HepG2 (cell line): ENCODE results near the gene SGTB. TPM values are rescaled to one million over a fixed set of nuclear protein-coding genes. Genes with fewer than 3 reads are reported as not detected.
A peak's percentile ranks its signal among the peaks of the same experiment; 100 is the strongest.

Experiments
- BCL6 ChIP-seq: IDR thresholded peaks from 2 replicates; pipeline ENCODE4 v1.6.1; 2016; ENCODE audit warnings: missing genetic modification reagents, missing compliant biosample characterization
- E2F1 ChIP-seq: sonication (generic); formaldehyde crosslinking; IDR thresholded peaks from 2 replicates; pipeline ENCODE4 v1.5.0; 2020; ENCODE audit warnings: missing genetic modification reagents
- FOSL2 ChIP-seq: sonication (generic); formaldehyde crosslinking; IDR thresholded peaks from 2 replicates; pipeline ENCODE4 v1.4.0; 2020; ENCODE audit warnings: missing genetic modification reagents
- GRHL1 ChIP-seq: sonication (generic); formaldehyde crosslinking; conservative IDR thresholded peaks from 2 replicates; pipeline ENCODE4 v1.8.0; 2022; ENCODE audit warnings: missing genetic modification reagents
- HMG20B ChIP-seq: conservative IDR thresholded peaks from 2 replicates; pipeline ENCODE4 v1.6.1; 2016; ENCODE audit warnings: missing genetic modification reagents, missing compliant biosample characterization
- HOXA3 ChIP-seq: sonication (generic); formaldehyde crosslinking; IDR thresholded peaks from 2 replicates; pipeline ENCODE4 v1.5.0; 2020; ENCODE audit warnings: missing genetic modification reagents
- KDM4B ChIP-seq: sonication (generic); formaldehyde crosslinking; IDR thresholded peaks from 2 replicates; pipeline ENCODE4 v1.4.0; 2020; ENCODE audit warnings: missing genetic modification reagents
- MAFF ChIP-seq: IDR thresholded peaks from 2 replicates; pipeline ENCODE4 v1.6.1; 2011; ENCODE audit warnings: low read depth, low read length, improper control_type of control experiment
- MBNL3 ChIP-seq: fragments of 250-450 bp; sonication (Bioruptor Pico); conservative IDR thresholded peaks from 2 replicates; pipeline ENCODE4 v1.8.0; 2022; ENCODE audit warnings: mild to moderate bottlenecking, inconsistent platforms
- POGZ ChIP-seq: sonication (generic); formaldehyde crosslinking; IDR thresholded peaks from 2 replicates; pipeline ENCODE4 v1.4.0; 2020; ENCODE audit warnings: mild to moderate bottlenecking, missing genetic modification reagents
- RBM39 ChIP-seq: fragments of 200-400 bp; formaldehyde crosslinking; IDR thresholded peaks from one replicate; pipeline ENCODE4 v1.6.1; 2018; ENCODE audit warnings: antibody characterized with exemption, mild to moderate bottlenecking, low read depth, low read length; ENCODE audit not compliant: poor library complexity, severe bottlenecking
- RCOR2 ChIP-seq: IDR thresholded peaks from 2 replicates; pipeline ENCODE4 v1.6.1; 2016; ENCODE audit warnings: missing biosample characterization, missing genetic modification reagents
- SATB2 ChIP-seq: sonication (generic); formaldehyde crosslinking; IDR thresholded peaks from 2 replicates; pipeline ENCODE4 v1.5.0; 2020; ENCODE audit warnings: missing genetic modification reagents
- SIX4 ChIP-seq: sonication (generic); formaldehyde crosslinking; IDR thresholded peaks from 2 replicates; pipeline ENCODE4 v1.4.0; 2020; ENCODE audit warnings: missing genetic modification reagents
- TEAD3 ChIP-seq: optimal IDR thresholded peaks from 2 replicates; pipeline ENCODE3; 2016; ENCODE audit warnings: borderline replicate concordance
- ZBTB34 ChIP-seq: sonication (generic); formaldehyde crosslinking; IDR thresholded peaks from 2 replicates; pipeline ENCODE4 v1.8.0; 2022; ENCODE audit warnings: mild to moderate bottlenecking, missing genetic modification reagents
- ZNF296 ChIP-seq: sonication (generic); formaldehyde crosslinking; conservative IDR thresholded peaks from 2 replicates; pipeline ENCODE4 v1.5.0; 2020; ENCODE audit warnings: mild to moderate bottlenecking, missing genetic modification reagents
- ZNF367 ChIP-seq: sonication (generic); formaldehyde crosslinking; IDR thresholded peaks from 2 replicates; pipeline ENCODE4 v1.4.0; 2020; ENCODE audit warnings: missing genetic modification reagents, borderline replicate concordance
- ZNF446 ChIP-seq: sonication (generic); formaldehyde crosslinking; IDR thresholded peaks from 2 replicates; pipeline ENCODE4 v1.5.0; 2020; ENCODE audit warnings: mild to moderate bottlenecking, missing genetic modification reagents
- ZNF7 ChIP-seq: IDR thresholded peaks from 2 replicates; pipeline ENCODE4 v1.6.1; 2016; ENCODE audit warnings: missing biosample characterization, missing genetic modification reagents
- ZNF740 ChIP-seq: sonication (generic); formaldehyde crosslinking; IDR thresholded peaks from 2 replicates; pipeline ENCODE4 v1.4.0; 2020; ENCODE audit warnings: missing genetic modification reagents
- ZNF891 ChIP-seq: sonication (generic); formaldehyde crosslinking; IDR thresholded peaks from 2 replicates; pipeline ENCODE4 v1.5.0; 2020; ENCODE audit warnings: mild to moderate bottlenecking, missing genetic modification reagents
- polyA plus RNA-seq, 8 experiments: library from polyadenylated mRNA; depleted of rRNA in 3 of 8; stranded (reverse) in 7 of 8; unstranded in 1 of 8; fragments of >200 nt; fragmentation: Illumina TruSeq in 4 of 8; extraction: Trizol in 4 of 8; gene quantifications; 2 replicates each; pipeline versions ENCODE4 v1.2.1 to v1.2.3, GENCODE V29; 2011 to 2016; ENCODE audit warnings: low read depth in 4 of 8, missing spikeins in 1 of 8, mixed read lengths in 1 of 8; ENCODE audit not compliant: insufficient read depth in 1 of 8
- total RNA-seq, 5 experiments: library from RNA; depleted of rRNA; stranded (reverse); fragments of >200 nt; fragmentation: Illumina TruSeq; extraction: Trizol; gene quantifications; 2 replicates each; pipeline ENCODE4 v1.2.3, GENCODE V29; 2016; ENCODE audit warnings: low read depth in 1 of 5
- TF ChIP-seq, protein P1 (sequence below): sonication (generic); formaldehyde crosslinking; IDR thresholded peaks from 2 replicates; pipeline ENCODE4 v1.8.1; 2023; ENCODE audit warnings: mild to moderate bottlenecking, moderate library complexity, missing genetic modification reagents
- TF ChIP-seq, protein P2 (sequence below): sonication (generic); formaldehyde crosslinking; IDR thresholded peaks from 2 replicates; pipeline ENCODE4 v1.8.0; 2022; ENCODE audit warnings: missing genetic modification reagents, low read depth, mild to moderate bottlenecking, borderline replicate concordance
- TF ChIP-seq, protein P3 (sequence below): sonication (generic); formaldehyde crosslinking; IDR thresholded peaks from 2 replicates; pipeline ENCODE4 v1.8.0; 2022; ENCODE audit warnings: mild to moderate bottlenecking, missing genetic modification reagents; ENCODE audit not compliant: insufficient replicate concordance

The SGTB gene
- total and polyA plus RNA-seq, 2 of the 13 experiments (the other 11 are each of a cell fraction or from before 2014, with no cell fraction given) = 5.2 to 11.2 TPM

DNA sequence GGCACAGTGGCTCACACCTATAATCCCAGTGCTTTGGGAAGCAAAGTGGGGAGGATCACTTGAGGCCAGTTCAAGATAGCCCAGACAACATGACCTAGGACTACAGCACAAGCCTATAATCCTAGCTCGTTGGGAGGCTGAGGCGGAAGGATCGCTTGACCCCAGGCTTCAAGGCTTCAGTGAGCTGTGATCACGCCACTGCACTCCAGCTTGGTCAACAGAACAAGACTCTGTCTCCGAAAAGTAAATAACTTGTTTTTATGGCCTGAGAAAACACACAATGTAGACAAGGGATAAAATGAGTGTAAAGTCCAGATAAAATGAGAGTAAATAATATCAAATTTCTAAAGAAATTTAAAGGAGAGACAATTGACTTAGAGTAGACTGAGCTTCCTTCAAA, 70.8 kb downstream of the SGTB start (continued):
- no peak for TF ChIP-seq ZNF740
- no peak for TF ChIP-seq ZNF296 (CRISPR knock-in tag)
- TF ChIP-seq BCL6 = peak; percentile 64
- no peak for TF ChIP-seq ZNF7 (CRISPR knock-in tag)
- TF ChIP-seq MAFF = no peak
- no peak for TF ChIP-seq KDM4B (CRISPR knock-in tag)
- TF ChIP-seq GRHL1 (CRISPR knock-in tag) = no peak
- peak; percentile 91 for TF ChIP-seq POGZ (CRISPR knock-in tag)
- TF ChIP-seq RCOR2 (CRISPR knock-in tag) = 0 out of 2 replicates have a peak, but pooled peaks have one; percentile 48
- TF ChIP-seq, protein P1, sequence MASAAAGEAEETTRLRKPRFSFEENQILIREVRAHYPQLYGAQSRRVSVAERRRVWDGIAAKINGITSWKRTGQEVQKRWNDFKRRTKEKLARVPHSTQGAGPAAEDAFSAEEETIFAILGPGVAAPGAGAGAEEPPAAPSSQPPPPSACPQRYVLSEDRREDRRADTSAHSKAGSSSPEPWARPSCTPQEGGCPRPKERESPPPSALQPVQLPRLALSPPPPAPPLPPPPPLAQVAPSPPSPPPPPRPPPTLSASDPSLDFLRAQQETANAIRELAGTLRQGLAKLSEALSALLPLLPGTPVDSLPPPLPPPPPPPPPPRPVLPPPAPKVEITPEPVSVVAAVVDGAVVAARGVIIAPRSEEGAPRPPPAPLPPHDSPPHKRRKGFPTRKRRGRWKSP (CRISPR knock-in tag) = no peak
- no peak for TF ChIP-seq ZNF891
- TF ChIP-seq, protein P2, sequence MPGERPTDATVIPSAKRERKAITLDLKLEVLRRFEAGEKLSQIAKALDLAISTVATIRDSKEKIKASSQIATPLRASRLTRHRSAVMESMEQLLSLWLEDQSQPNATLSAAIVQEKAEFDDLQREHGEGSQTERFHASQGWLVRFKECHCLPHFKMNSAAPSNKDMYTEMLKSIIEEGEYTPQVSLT (CRISPR knock-in tag) = no peak
- TF ChIP-seq TEAD3 = peak; percentile 11
- no peak for TF ChIP-seq RBM39
- no peak for TF ChIP-seq HMG20B
- no peak for TF ChIP-seq E2F1 (CRISPR knock-in tag)
- TF ChIP-seq FOSL2 = 0 out of 2 replicates have a peak, but pooled peaks have one; percentile 29
- TF ChIP-seq ZNF446 = no peak
- no peak for TF ChIP-seq ZBTB34
- TF ChIP-seq HOXA3 = peak; percentile 21; the same call in 1 of the 2 replicates
- TF ChIP-seq MBNL3 (CRISPR knock-in tag) = no peak
- no peak for TF ChIP-seq SATB2 (CRISPR knock-in tag)
- TF ChIP-seq ZNF367 (CRISPR knock-in tag) = no peak
- TF ChIP-seq SIX4 (CRISPR knock-in tag) = peak; percentile 93
- TF ChIP-seq, protein P3, sequence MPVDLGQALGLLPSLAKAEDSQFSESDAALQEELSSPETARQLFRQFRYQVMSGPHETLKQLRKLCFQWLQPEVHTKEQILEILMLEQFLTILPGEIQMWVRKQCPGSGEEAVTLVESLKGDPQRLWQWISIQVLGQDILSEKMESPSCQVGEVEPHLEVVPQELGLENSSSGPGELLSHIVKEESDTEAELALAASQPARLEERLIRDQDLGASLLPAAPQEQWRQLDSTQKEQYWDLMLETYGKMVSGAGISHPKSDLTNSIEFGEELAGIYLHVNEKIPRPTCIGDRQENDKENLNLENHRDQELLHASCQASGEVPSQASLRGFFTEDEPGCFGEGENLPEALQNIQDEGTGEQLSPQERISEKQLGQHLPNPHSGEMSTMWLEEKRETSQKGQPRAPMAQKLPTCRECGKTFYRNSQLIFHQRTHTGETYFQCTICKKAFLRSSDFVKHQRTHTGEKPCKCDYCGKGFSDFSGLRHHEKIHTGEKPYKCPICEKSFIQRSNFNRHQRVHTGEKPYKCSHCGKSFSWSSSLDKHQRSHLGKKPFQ = no peak
